ENCODE data around the gene HINT3. TPM values are rescaled to one million over a fixed set of nuclear protein-coding genes. Genes with fewer than 3 reads are reported as not detected.
"Not testable (repeated sequence)": the region's sequence is repeated elsewhere in the genome, so short reads cannot be mapped to it uniquely, and the experiment has no call there.

The HINT3 gene
- total RNA-seq, 4 donors from 2014 or later: 15.4 to 22.5 (median 20.7) TPM

DNA sequence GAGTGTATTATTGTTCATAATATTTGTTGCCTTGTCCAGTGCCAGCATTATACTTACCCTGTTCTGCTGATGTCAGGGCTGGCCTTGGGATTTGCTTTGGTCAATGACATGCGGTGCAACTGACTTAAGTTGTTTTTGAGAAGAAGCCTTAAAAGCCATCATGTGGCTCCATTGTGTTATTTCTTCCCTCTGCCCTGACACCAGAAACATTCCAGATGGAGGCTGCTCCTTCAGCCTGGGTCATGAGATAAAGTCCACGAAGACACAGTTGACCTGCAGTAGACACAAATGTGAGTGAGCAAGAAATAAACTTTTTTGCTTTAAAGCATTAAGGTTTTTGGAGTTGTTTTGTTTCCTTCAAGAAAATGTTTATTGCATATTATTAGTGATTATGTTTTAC is 7.5 kb upstream of the HINT3 start:
- Histone ChIP-seq H3K27me3 (no peaks in the 10 kb centered on the region), H3K4me3 (no peak overlapping the region), H3K27ac (peak overlapping the region in 1 of 4 donors; percentile 84), H3K9me3 (no peaks in the 10 kb centered on the region), H3K36me3 (no peaks in the 10 kb centered on the region), H3K4me1 (peaks cover 19 to 81% (median 29%) of the 10 kb centered on the region in 3 donors)
- no peak for DNase-seq
- intact Hi-C loops (cut with DNase I): no loop called here
- WGBS, 2 donors: 69 to 94% methylated on average over 2 of the region's 2 CpGs
- TF ChIP-seq POLR2A (IDR thresholded peaks at IDR 0.05): no peak
- TF ChIP-seq, protein P1, sequence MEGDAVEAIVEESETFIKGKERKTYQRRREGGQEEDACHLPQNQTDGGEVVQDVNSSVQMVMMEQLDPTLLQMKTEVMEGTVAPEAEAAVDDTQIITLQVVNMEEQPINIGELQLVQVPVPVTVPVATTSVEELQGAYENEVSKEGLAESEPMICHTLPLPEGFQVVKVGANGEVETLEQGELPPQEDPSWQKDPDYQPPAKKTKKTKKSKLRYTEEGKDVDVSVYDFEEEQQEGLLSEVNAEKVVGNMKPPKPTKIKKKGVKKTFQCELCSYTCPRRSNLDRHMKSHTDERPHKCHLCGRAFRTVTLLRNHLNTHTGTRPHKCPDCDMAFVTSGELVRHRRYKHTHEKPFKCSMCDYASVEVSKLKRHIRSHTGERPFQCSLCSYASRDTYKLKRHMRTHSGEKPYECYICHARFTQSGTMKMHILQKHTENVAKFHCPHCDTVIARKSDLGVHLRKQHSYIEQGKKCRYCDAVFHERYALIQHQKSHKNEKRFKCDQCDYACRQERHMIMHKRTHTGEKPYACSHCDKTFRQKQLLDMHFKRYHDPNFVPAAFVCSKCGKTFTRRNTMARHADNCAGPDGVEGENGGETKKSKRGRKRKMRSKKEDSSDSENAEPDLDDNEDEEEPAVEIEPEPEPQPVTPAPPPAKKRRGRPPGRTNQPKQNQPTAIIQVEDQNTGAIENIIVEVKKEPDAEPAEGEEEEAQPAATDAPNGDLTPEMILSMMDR (IDR thresholded peaks at IDR 0.05): no peak

DNA sequence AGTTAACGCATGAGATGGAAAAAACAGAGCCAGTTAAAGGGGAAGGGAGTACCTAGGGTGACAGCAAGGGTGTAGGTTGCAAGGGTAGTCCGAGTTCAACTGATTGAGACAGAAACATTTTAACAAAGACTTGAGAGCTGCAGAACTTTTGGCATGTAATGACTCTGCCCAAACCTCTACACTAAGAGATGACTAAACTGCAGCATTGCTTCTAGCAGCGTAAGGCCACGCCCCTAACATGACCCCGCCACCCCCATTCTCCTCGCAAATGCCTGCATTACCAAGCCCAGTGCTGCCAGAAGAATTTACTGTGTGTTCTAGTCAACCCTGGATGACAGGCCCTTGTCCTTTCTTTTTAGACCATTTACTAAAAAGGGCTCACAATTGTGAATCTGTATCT is 6.3 kb upstream of the HINT3 start:
- Histone ChIP-seq H3K4me3 (no peak overlapping the region), H3K9me3 (no peaks in the 10 kb centered on the region), H3K36me3 (no peaks in the 10 kb centered on the region), H3K4me1 (peaks cover 19 to 69% (median 21%) of the 10 kb centered on the region in 3 donors), H3K27ac (peak overlapping the region in 3 of 4 donors; percentile 54 to 65 (median 62)), H3K27me3 (no peaks in the 10 kb centered on the region)
- intact Hi-C loops (cut with DNase I): loop anchor here (10.0 kb wide), 2 partner anchors 95 to 635 kb away; no protein-coding TSS in a partner anchor
- no peak for DNase-seq
- 37 to 44% methylated on average over 6 of the region's 6 CpGs for WGBS, 2 donors
- TF ChIP-seq, protein P1 (IDR thresholded peaks at IDR 0.05): peak in 1 of 6 experiments; percentile 20
- TF ChIP-seq POLR2A (IDR thresholded peaks at IDR 0.05): peak in 1 of 4 donors; percentile 31

DNA sequence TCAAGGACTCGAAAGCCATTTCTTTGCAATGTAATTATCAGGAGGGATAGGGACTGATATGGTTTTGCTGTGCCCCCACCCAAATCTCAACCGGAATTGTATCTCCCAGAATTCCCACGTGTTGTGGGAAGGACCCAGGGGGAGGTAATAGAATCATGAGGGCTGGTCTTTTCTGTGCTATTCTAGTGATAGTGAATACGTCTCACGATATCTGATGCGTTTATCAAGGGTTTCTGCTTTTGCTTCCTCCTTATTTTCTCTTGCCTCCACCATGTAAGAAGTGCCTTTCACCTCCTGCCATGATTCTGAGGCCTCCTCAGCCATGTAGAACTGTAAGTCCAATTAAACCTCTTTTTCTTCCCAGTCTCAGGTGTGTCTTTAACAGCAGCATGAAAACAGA is 5.9 kb upstream of the HINT3 start:
- intact Hi-C loops (cut with DNase I): loop anchor here (10.0 kb wide), 2 partner anchors 96 to 636 kb away; no protein-coding TSS in a partner anchor
- 66 to 75% methylated on average over 6 of the region's 6 CpGs for WGBS, 2 donors
- peaks cover 17 to 64% (median 19%) of the 10 kb centered on the region in 3 donors for H3K4me1 ChIP-seq
- not testable (repeated sequence) for H3K4me3 ChIP-seq, H3K36me3 ChIP-seq, DNase-seq, H3K27me3 ChIP-seq, H3K9me3 ChIP-seq
- H3K27ac ChIP-seq: peak overlapping the region in 3 of 4 donors; percentile 49 to 65 (median 54)

DNA sequence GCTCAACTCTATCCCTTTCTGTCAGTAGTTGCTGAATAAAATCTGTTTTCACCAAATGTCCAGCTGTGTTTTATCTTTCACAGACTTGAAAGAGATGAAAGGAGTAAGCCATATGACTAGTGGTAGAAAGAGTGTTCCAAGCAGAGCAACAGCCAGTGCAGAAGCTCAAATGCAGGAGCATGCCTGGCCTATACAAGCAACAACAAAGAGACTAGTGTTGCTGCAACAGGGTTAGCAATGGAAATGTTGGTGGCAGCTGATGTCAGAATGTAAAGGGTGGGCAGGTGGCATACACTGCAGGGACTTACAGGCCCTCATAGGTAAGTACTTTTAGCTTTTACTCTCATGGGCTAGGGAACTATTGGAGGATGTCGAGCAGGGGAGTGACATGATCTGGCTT is 5.2 kb upstream of the HINT3 start:
- Histone ChIP-seq H3K9me3 (no peaks in the 10 kb centered on the region), H3K27me3 (no peaks in the 10 kb centered on the region), H3K27ac (peak overlapping the region in 1 of 4 donors; percentile 49), H3K36me3 (no peaks in the 10 kb centered on the region), H3K4me3 (no peak overlapping the region), H3K4me1 (peaks cover 14 to 63% (median 16%) of the 10 kb centered on the region in 3 donors)
- intact Hi-C loops (cut with DNase I): loop anchor here (10.0 kb wide), 2 partner anchors 97 to 637 kb away; no protein-coding TSS in a partner anchor
- TF ChIP-seq POLR2A (IDR thresholded peaks at IDR 0.05): no peak
- TF ChIP-seq, protein P1 (IDR thresholded peaks at IDR 0.05): no peak
- 81 to 91% methylated on average over 1 of the region's 1 CpG for WGBS, 2 donors
- DNase-seq: no peak

DNA sequence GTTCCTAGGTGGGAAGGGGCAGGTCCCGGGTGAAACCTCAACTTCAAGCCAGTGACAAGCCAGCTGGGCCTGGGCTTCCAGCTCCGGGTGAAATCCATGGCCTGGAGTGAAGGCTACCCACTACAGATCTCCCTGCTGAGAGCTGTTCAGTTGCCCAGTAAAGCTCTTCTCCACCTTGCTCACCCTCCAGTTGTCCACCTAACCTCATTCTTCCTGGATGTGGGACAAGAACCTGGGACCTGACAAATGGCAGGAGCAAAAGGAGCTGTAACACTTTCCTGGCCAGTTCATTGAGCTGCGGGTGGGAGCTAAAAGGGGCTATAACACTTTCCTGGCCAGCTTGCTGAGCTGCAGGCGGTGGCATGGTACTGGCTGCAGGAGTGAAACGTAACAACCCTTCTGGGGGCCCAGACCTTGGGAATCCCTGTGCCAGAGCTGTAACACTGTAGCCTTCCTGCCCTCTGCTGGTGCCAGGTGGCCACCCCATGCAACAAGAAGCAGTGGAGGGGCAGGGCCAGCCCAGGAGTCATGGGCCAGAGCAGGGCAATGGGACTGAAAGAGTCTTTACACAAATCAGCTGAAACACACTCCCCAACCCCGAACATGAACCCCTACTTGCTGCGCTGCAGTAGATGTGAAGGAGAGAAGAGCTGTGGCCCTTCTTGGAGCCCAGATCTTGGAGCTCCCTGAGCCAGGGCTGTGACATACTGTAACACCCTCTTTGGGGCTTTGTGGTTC is 3.6 kb upstream of the HINT3 start:
- Histone ChIP-seq H3K9me3 (no peaks in the 10 kb centered on the region), H3K4me3 (peak overlapping the region in 1 of 4 donors; percentile 24), H3K27ac (peak overlapping the region in 1 of 4 donors; percentile 4), H3K36me3 (no peaks in the 10 kb centered on the region), H3K4me1 (peaks cover 5 to 53% (median 8%) of the 10 kb centered on the region in 3 donors), H3K27me3 (no peaks in the 10 kb centered on the region)
- TF ChIP-seq, protein P1 (IDR thresholded peaks at IDR 0.05): peak in 5 of 6 experiments; percentile 8 to 64 (median 18)
- TF ChIP-seq POLR2A (IDR thresholded peaks at IDR 0.05): no peak
- intact Hi-C loops (cut with DNase I): loop anchor here (10.0 kb wide), 2 partner anchors 98 to 638 kb away; no protein-coding TSS in a partner anchor
- 72 to 74% methylated on average over 4 to 5 of the region's 7 CpGs for WGBS, 2 donors
- DNase-seq: no peak
